Stimulated activated CD4-positive, alpha-beta T cell treated with anti-CD3 and anti-CD28 coated beads, Interleukin-12 subunit alpha, Interleukin-12 subunit beta, amount 100 ng/mL, for 24 hours (primary cell): ENCODE measurements around the gene ZDHHC7.
A peak's percentile ranks its signal among the peaks of the same experiment; 100 is the strongest.

Experiments
- DNase-seq, 2 experiments: peaks; one replicate each; pipeline ENCODE4 v3.0.0-alpha.2; 2020; ENCODE audit warnings: low read depth in 2 of 2

The ZDHHC7 gene

GRCh38 chr16:84964386-84965128 is 46.8 kb downstream of the ZDHHC7 start:
- DNase-seq, result no peak

- DNase-seq, result no peak
These were observed 48.3 kb downstream of the ZDHHC7 start for GRCh38 chr16:84963066-84963465.

GRCh38 chr16:84960942-84961341 is 50.4 kb downstream of the ZDHHC7 start:
- DNase-seq, result no peak

GRCh38 chr16:84959784-84960417 is 51.4 kb downstream of the ZDHHC7 start:
- DNase-seq, result no peak

DNA sequence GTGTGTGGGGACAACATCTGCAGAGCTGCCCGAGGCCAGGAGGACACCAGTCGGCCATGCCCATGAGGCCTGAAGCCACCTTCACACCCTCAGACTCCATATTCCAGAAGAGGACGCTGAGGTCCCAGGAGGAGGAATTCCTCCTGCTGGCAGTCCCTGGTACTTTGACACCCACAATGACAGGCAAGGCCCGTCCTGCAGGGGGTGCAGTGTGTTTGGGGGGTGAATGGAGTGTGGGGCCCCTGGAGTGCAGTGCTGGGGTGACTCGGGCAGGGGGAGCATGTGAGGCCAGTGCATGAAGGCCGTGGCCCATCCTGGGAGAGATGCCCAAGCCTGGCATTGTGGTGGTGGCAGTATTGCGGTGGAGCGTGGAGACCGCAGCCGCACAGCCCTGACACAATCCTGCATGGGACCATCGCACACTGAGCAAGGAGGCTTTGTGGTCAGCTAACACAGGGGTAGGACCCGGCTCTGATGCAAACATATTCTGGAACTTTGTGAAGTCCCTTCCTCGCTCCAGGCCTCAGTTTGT is 52.2 kb downstream of the ZDHHC7 start:
- DNase-seq, result no peak

GRCh38 chr16:84957792-84958191 is 53.5 kb downstream of the ZDHHC7 start:
- no peak for DNase-seq

GRCh38 chr16:84957192-84957591 is 54.1 kb downstream of the ZDHHC7 start:
- no peak for DNase-seq

DNA sequence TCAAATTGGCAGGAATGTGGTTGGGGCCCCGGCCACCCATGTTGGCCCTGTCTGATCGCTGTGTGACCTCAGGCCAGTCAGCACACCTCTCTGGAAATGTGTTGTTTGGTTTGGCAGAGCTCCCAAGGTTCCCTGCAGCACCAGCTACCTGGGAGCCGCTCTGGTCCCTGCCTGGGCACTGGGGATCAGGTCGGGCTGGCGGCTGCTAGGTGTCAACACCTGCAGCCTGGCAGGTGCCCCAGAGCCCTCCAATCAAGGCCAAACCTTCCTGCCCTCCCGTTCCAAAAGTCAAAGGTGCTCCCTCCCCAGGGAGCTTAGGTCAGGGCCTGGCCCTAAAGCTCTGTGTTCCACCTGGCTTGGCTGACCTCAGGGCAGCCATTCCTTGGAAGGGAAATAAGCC is 55.9 kb downstream of the ZDHHC7 start:
- DNase-seq, result no peak

- no peak for DNase-seq
These were observed 58.1 kb downstream of the ZDHHC7 start for GRCh38 chr16:84953190-84953746.

- peak; percentile 31 to 56 for DNase-seq
These were observed 58.8 kb downstream of the ZDHHC7 start for GRCh38 chr16:84952335-84953189.

DNA sequence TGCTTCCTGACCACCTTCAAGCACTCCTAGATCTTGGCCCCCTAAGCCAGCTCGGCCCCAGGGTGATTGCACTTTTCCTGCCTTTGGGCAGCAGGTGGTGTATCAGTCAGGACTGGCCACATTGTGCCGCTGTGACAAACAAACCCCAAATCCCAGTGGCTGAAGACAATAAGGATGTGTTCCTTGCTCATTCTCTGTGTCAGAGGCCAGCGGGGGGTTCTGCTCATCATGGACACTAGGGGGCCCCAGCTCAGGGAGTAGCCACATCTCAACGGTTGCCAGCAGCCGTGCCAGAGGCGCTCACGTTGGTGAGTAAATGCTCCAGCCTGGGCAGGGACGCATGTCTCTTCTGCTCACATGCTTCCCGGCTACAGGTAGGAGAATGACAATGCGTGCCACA is 60.4 kb downstream of the ZDHHC7 start:
- peak; percentile 8 to 30 for DNase-seq

DNA sequence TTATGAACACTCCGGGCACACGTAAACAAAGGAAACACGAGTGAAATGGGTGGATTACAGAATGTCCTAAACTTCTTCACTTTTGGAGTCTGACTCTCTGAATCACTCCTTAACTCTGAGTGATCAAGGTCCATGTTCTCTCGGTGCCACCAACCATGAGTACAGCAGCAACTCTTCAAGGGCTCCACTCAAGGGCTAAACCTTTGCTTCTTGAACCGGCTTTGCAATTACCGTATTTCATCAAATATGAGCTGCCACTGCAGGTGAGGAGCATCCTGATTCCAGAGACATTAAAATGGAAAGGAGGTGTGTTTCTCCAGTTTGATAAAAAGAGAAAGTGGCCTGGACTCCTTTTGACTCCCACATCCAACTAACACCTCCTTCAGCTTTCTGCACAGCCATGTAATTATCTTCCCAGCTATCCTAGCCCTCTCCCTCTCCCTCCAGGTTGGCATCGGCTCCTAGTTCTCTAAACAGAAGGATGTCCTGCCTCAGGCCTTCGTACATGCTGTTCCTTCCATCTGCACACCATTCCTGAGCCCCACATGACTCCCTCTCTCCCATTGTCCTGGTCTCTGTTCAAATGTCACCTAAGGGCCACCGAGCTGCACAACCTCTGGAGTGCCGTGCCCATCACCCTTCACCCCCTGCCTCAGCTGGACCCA is 61.4 kb downstream of the ZDHHC7 start:
- no peak for DNase-seq

GRCh38 chr16:84948851-84949610 is 62.3 kb downstream of the ZDHHC7 start:
- no peak for DNase-seq

GRCh38 chr16:84947996-84948850 is 63.1 kb downstream of the ZDHHC7 start:
- DNase-seq, result no peak

- no peak for DNase-seq
These were observed 64.3 kb downstream of the ZDHHC7 start for GRCh38 chr16:84947022-84947421.

DNA sequence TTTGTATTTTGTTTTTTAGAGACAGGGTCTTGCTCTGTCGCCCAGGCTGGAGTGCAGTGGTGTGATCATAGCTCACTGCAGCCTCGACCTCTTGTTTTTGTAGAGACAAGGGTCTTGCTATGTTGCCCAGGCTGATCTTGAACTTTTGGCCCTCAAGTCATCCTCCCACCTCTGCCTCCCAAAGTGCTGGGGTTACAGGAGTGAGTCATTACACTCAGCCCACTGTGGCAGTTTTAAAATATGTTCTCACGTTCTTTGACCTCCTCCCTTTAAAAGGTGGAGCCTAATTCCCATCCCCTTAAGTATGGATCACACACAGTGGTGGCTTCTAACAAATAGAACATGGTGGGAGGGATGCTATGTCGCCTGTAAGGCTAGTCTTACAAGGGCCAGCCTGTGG is 67.7 kb downstream of the ZDHHC7 start:
- DNase-seq, result no peak

DNA sequence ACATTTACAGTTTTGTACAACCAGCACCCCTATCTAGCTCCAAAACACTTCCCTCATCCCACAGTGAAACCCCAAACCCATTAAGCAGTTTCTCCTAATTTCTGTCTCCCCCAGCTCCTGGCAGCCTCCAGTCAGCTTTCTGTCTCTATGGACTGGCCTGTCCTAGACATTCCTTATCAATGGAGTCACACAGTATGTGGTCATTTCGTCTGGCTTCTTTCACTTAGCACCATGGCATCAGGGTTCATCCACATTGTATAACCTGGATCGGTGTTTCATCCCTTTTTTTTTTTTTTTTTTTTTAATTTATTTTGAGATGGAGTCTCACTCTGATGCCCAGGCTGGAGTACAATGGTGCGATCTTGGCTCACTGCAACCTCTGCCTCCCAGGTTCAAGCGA is 68.5 kb downstream of the ZDHHC7 start:
- DNase-seq, result no peak

GRCh38 chr16:84941921-84942320 is 69.4 kb downstream of the ZDHHC7 start:
- no peak for DNase-seq

GRCh38 chr16:84940670-84941551 is 70.4 kb downstream of the ZDHHC7 start:
- DNase-seq, result no peak
